NCI-H2196 (cell line): ENCODE results near the gene IFT88.
"Not testable (repeated sequence)": the region's sequence is repeated elsewhere in the genome, so short reads cannot be mapped to it uniquely, and the experiment has no call there.

Source experiments
- DNase-seq: peaks from one replicate; lab custom pipeline; 2025; ENCODE audit not compliant: unreplicated experiment; lab: John Stamatoyannopoulos, UW

IFT88 gene

DNA sequence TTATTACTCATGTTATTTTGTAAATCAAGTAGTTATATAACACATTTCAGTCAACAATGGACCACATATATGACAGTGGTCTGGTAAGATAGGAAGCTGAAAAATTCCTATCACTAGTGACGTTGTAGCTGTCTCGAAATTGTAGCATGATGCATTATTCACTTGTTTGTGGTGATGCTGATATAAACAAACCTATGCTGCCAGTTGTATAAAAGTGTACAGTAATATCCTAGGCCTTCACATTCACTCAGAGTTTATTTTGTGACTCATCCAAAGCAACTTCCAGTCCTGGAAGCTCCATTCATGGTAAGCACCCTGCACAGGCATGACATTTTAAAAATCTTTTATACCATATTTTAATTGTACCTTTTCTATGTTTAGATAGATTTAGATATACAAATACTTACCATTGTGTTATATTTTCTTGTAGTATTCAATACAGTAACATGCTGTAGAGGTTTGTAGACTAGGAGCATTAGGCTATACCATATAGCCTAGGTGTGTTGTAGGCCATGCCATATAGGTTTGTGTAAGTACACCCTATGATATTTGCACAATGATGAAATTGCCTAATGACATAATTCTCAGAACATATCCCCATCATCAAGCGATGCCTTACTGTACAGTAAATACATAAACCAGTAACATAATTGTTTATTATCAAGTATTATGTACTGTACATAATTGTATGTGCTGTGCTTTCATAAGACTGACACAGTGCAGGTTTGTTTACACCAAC is 49.3 kb downstream of the IFT88 start:
- no peak for DNase-seq

DNA sequence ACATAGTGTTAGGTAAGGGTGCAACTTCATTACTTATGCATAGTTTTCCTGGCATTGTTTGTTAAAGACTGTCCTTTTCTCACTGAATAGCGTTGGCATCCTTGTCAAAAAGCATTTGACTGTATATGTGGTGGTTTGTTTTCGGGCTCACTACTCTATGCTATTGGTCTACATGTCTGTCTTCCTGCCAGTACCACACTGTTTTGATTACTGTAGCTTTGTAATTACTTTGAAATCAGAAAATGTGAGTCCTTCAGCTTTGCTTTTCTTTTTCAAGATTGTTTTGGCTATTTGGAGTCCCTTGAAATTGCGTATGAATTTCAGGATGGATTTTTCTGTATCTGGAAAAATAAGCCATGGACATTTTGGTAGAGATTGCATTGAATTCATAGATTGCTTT is 56.0 kb downstream of the IFT88 start:
- no peak for DNase-seq

DNA sequence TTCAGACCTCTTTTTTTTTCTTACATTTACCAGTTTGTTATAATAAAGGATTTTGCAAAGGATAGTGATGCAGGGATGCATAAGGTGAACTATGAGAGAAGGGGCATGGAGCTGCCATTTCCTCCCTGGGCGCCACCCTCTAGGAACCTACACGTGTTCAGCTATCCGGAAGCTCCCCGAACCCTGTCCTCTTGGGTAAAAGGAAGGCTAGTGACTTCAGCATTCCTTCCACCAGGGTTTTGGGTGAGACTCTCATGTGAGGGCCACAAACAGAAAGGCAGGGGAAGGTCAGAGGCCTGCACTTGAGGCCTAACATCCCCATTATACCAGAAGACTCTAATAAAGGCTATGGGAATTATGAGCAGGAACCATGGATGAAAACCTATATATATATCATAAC is 57.3 kb downstream of the IFT88 start:
- no peak for DNase-seq

DNA sequence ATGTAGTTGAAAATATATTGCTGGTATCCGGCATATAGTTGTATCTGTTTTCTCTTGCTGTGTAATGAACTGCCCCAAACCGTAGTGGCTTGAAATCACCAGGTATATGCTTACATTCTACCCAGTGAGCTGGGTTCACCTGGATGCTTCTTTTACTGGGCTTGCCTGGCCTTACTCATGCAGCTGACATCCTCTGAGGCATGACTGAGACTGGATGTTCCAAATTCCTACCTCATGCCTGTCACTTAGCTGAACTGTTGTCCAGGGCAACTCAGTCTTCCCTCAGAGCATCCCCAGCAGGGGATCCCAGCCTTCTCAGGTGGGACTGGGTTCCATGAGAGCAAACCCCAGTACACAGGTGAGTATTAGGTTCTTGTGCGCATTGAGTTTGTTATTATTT is 66.8 kb downstream of the IFT88 start:
- DNase-seq: no peak

DNA sequence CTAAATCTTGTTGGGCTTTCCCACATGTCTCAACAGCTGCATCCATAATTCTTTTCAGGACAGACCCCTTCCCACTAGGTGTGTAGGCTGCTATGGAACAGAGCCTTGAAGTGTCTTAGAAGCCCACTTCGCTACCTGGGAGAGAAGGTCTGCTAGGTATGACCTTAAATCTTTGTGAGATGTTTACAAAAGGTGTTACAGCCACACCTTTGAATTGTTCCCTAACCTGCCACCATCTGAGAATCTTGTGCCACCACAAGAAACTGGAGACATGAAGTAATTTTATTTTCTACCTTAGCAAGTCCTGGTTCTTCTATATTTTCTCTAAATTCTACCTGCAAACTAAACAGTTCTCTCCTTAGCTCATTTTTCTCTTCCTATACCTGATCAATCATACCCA is 69.1 kb downstream of the IFT88 start:
- DNase-seq: no peak

DNA sequence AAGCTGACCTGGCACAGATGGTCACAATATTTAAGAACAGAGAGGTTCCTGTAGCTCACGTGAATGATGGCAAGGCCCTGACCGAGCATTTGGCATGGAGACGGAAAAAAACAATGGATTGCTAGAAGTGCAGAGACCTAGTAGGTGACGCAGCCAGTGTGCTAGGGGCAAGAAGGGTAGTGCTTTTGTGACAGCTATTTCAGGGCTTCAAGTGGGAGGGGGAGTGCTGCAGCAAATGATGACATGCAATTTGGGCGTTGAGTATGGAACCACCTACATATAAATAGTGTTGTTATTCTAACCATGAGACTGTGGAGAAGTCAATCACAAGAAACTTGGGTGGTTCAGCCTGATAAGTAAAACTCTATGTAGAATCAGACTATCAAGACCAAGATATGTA is 70.9 kb downstream of the IFT88 start:
- DNase-seq: no peak

DNA sequence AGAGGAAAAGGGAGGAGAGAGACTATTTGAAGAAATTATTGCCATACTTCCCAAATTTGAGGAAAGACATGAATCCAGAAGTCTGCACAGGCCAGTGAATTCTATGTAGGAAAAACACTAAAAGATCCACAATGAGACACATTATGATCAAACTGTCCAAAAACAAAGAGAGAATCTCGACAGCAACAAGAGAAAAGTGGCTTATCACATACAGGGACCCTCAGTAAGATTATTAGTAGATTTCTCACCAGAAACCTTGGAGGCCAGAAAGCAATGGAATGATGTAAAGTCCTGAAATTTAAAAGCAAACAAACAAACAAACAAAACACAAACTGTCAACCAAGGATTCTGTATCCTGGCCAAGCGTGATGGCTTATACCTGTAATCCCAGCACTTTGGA is 80.8 kb downstream of the IFT88 start:
- DNase-seq: no peak

DNA sequence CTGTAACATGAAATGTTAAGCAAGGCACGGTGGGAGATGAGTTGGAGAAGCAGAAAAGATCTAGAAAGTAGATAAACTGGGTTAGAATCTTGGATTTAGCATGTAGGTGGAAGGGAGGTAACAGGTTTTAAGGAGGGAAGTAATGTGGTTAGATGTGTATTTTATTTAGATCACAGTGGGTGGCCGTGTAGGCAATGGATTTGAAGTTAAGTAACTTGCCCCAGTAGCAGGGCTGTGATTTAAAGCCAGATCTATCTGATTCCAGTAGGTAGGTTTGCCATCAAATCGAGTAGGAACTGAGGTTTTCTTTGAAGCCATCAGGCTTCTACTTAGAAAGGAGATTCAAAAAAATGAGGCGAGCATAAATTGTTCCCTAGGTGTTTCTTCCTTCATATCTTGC is 86.0 kb downstream of the IFT88 start:
- no peak for DNase-seq

DNA sequence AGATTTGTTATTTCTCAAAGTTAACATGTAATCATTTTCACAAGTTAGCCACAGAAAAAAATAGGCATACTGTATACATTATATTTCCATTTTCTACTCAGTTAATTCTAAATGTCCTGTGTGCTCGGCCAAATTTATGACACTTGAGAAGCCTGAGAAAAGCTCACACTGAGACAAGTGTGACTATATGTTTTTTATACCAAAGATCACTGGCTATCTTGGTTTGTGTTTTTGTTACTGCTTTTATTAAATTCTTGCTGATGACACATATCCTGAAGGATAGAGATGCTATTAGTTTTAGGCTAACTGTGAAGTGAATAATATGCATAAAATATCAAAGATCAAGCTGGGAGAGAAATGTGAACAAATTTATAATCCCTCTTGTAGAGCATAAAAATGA is 87.2 kb downstream of the IFT88 start:
- DNase-seq: no peak

DNA sequence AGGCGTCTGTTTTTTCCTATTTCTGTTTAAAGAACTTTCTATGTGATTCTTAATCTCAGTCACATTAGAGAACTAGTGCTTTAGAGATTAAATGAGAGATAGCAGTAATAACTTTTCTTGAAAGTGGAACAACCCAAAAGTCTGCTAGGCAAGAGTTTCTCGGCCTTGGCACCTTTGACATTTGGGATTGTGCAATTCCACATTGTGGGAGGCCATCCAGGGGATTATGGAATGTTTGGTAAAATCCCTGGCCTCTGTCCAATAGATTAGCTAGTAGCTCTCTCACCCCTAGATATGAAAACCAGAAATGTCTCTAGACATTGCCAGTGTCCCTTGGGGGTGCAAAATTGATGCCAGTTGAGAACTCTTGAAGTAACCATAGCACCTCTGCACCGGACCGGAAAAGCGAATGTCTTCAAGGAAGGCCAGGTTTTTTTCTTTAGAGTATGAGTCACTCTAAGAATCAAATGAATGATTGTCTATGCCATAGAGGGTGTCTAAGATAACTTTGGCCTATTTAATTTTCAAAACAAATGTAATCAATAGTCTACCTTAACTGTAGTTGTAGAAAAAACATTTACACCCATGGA is 91.6 kb downstream of the IFT88 start:
- DNase-seq: no peak

DNA sequence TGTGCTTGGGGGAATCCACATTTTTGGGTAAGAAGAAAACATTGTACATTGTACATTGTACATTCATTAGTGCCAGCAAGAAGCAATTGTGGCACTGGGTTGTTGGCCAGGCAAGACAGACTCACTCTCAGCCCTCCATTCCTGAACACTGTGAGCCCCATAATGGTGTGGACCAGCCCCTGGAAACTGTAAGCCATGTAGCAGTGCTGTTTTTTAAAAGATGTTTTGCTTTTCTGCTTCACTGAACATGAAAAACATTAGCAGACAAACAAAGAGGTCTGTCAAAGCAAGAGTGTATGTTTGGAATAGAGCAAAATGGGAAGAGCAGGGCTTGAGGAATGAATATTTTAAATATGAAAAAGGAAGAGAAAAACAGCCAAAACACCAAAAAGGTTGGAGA is 97.4 kb downstream of the IFT88 start:
- DNase-seq: no peak

DNA sequence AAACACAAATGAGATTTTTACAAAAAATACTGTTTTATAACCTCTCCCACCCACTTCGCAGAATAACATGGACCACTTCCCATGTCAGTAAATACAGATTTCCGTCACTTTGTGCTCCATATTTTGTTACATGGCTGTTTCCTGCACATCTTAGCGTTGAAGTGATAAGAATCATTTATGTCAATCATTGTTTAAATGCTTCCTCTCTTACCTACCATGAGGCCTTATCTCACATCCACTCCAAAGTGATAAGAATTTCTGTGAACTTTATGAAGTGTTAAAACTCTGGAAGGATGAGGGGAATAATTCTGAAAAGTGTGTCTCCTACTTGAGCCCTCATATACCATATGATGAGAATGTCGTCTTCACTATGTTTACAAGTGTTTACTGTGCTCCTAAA is 100.0 kb downstream of the IFT88 start:
- no peak for DNase-seq

DNA sequence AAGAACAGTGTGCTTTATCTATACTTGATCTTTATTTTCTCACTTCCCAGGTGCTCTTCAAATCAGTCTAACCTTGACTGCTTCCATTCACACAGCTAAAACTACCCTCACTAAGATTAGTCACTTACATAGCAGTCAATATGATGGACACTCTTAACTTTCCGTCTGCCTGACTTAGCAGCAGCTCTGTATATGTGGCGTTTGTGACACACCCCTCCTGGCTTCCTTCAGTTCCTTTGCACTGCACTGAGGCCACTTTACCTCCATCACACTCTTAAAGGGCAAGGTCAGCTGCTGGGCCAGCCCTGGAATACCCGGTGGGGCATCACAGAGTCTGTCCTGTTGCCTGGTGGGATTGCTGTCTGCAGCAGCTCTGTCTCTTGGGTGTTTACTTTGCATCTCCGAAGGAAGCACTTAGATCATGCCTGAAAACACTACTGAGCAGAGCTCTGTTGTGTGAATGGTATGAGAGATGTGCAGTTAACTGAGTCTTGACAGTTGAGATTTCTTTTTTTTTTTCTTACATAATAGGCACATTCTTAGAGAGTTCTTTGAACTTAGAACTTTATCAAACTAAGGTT is 101.0 kb downstream of the IFT88 start:
- DNase-seq: no peak

DNA sequence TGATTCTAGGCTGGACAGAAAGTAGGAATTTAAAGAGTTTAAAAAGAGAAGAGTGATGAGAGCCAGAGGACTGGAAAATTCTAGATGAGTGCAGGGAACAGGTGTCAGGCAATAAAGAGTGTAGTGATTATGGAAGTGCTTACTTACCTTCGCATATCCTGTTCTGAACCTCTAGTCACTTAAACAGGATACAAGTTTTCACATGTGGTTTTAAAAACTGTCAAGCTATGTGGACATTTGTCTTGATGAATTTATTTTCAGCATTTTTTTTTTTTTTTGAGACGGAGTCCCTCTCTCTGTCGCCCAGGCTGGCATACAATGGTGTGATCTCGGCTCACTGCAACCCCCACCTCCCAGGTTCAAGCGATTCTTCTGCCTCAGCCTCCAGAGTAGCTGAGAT is 102.2 kb downstream of the IFT88 start:
- no peak for DNase-seq

DNA sequence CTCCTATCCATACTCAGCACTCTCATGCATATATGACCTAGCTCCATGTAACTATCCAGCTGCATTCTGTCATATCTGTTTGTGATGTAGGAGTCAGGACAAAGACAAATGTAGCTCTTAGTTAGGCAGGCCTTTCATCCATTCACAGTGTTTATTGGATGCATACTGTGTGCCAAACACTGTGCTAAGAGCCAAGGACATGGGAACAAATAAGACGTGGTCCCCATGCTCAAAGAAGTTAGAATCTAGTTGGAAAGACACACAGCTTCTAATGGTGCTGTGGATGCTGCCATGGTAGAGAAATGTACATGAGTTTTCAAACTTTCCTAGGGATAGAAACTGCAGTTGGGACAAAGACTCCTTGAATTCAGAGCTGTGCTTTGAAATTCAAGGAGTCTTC is 104.8 kb downstream of the IFT88 start:
- no peak for DNase-seq

DNA sequence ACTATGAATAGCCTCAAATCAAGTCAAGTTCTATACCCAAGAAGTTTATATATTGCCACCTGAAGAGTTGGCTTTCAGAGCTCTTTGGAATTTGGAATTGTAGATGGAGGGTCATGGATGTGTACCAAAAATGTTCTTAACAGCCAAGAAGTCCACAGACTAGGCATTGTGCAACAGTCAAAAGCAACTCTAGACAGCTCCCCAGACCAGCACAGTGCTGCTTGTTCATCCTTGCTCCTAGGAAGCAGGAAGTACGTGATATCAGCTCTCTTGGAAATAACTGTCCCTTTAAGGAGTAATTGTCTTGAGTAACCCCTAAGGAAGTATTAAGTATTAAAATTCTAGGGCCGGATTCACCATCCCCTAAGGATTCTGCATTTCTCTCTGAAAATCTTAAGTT is 105.8 kb downstream of the IFT88 start:
- DNase-seq: no peak

DNA sequence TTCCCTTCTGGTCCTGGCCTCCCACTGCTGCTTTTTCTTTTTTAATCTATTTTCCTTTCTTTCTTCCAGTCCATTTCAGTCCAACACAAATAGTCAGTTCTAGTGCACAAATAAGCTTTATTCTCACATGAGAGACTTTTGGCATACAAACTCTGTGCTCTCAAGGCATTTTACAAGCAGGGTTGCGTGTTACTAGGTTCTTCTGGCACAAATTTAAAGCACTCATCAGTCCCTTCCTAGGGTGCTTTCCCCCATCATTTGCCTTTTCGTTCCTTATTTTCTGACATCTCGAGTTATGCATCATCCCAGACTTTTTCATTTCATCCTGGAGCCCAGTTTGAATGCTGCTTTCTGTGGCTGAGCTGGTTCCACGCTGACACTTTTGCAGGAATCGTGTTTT is 106.8 kb downstream of the IFT88 start:
- no peak for DNase-seq

DNA sequence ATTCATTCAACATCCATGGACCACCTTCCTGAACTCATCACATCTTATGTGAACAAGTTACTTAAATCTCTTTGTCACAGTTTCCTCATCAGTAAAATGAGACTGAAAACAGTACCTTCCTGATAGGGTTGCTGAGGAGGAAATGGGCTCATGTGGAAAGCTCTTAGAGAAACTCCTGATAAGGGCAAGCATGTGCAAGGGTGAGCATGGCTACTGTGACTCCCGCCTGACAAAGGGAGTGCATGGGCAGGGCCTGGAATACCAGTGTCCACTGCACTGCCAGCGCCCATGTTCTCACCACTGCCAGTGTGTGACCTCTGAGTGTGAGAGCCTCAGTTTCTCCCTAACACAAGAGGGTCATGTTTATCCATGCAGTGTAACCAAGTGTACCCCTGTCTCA is 109.3 kb downstream of the IFT88 start:
- no peak for DNase-seq

DNA sequence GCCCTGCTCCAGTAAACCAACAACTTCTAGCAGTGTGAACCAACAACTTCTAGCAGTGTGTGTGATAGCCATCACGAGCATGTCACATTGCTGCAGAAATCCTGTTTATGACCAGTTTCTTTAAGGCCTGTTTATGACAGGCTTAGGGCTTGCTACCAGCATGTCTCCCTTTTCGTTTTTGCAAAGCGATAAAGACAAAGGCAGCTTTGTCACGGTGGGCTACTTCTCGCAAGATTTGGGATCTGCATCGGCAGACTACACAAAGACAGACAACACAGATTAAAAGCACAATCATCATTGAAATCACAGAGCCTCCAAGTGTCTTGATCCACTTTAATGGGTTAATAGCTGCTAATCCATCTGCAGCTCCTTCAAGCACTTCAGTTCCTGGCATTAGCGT is 111.6 kb downstream of the IFT88 start:
- not testable (repeated sequence) for DNase-seq

DNA sequence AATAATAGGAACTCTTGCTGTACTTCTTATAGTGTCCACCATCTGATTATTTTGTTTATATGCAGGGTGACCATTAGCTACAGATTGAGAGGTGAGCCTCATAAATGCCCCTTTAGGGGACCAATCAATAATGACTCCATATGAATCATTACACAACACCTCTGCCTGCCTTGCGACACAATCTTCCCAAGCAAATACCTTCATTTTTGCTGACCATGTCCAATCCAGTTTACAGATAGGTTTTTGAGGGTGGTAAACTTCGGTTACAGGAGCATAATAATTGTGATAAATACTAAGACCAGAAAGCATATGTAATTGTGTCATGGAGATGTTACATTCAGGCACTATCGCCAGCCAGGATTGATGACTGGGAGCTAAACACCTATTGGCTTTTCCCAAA is 112.9 kb downstream of the IFT88 start:
- no peak for DNase-seq

DNA sequence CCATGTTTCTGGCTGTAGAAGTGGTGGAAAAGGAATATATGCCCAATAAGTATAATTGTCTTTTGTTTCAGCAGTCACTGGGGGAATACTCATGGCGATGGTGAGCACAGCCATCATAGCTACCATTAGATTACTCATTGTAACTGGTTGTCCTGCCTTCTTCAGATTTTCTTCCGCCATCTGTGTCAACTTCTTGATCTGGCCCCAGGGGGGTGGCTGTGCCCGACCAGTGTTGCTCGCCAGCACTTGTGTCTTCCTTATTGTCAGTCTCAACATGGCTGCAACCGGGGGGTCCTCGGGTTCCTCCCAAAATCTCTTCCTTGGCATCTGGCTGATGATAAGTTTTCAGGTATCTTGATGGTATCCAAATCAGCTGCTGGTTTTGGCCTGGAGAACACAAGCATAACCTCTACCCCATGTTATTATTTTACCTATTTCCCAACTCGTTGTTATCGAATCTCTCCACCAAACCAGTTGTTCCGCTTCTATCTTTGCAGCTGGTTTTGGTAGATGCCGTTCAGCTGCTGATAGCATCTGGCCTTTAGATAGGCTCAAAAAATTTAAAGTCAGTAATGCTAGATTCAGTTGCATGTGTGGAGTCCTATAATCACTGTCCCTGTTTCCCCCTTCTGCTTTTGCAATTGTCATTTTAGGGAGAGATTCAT is 113.6 kb downstream of the IFT88 start:
- DNase-seq: no peak

DNA sequence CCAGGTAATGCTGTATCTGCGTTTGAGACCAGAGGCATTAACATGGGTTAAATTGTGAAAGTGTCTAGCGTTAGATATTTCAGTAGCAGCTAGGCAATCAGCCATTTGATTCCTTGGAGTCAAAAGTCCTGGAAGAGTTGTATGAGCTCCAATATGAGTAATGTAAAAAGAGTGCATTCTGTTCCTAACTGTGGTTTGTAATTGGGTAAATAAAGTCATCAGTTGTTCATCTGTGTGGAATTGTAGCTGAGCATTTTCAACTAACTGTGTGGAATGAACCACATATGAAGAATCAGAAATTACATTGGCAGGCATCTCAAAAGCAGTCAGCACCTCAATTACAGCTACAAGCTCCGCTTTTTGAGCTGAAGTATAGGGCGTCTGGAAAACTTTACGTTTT is 114.5 kb downstream of the IFT88 start:
- not testable (repeated sequence) for DNase-seq
